HG02973 (cell line): Measurements from ENCODE around the gene KLHL25.

Experiments used
- ATAC-seq: cut with Tn5 transposase; IDR thresholded peaks from one replicate; pipeline ENCODE4 v1.9.1; 2021; ENCODE audit warnings: moderate library complexity; ENCODE audit not compliant: unreplicated experiment

KLHL25 gene

DNA sequence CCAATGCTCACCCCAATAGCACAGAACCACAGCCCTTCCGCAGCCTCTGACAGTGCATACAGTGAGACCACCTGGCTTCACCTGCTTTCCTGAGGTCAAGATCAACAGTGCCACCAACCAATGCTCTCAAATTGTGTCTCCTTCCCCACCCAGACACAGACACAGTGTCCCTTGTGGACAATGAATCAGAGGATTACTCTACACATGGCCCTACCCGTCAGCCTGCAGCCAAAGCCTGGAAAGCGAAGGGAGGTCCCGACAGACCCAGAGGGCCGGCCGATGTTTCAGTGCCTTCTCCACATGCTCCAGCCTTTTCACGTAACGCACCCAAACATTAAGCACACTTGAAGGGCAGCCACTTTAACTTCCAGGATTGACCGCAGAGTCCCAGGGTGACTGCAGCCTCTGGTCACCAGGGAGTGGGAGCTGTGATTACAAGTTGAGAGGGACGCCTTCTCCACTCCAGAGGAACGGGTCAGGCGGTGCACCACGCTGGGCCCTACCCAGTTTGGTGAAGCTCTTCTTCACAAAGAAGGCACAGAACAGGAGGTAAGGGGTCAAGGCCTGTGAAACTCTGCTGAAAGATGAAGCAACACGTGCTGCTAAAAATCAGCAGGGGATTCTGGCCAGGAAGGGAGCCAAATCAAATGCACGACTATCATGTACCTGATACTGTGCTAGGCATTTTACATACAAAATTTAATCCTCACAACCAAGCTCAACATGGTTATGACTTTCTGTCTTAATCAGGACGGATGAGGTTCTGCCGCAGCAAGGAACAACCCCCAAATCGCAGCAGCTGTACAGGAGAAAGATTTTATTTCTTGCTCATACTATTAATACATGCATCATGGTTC, 17.2 kb downstream of the KLHL25 start:
- ATAC-seq: no peak

DNA sequence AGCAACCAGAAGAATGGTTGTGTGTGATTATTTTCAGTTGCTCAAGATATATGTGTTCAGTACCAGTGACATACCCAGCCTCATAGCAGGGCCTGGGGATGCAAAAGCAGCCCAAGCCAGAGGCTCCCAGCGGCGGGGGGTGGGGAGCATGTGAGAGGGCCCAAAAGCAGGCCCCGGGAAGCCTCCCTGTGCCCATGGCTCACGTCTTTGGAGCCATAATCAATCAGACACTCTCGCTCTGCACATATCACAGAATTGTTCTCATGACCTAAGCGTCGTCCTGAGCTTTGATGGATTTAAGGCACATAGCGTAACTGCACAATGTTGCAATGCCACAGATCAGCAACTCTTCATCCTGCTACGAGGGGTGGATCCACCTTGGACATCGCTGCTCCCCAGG, 20.8 kb downstream of the KLHL25 start:
- no peak for ATAC-seq

DNA sequence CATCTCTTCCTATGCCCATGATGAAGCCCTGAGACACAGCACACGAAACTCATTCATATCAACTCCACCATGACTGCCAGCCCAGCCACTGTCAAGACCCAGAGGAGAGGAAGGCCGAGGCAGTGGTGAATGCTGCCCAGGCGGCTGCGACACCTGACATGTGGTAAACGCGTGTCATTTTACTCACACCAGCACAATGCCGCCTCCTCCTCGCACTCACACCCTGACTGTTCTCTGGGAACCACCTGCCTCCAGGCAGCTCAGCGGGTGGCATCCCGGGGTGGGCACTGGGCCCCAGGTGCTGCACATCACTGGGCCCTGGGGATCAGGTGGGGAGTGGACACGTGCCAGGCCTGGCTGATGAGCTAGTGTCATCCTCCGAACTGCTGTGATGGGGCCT, 21.5 kb downstream of the KLHL25 start:
- no peak for ATAC-seq

DNA sequence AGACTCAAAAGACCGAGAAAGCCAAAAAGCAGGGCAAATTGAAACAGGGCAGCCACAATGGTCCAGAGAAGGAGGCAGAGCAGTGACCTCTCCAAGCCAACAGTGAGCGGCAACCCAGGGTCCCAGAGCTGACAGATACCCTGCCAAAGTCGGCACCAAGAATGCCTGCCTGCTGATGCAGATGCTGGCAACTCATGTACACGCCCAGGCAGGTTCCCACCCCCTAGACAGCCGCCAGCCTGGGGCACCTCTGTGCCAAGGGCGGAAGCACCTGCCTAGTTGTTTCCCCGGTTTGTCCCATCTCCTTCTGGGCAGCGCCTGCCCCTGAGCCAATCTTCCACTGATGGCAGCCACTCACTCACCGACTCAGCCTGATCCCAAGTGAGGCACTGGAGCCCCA, 22.1 kb downstream of the KLHL25 start:
- ATAC-seq: no peak

DNA sequence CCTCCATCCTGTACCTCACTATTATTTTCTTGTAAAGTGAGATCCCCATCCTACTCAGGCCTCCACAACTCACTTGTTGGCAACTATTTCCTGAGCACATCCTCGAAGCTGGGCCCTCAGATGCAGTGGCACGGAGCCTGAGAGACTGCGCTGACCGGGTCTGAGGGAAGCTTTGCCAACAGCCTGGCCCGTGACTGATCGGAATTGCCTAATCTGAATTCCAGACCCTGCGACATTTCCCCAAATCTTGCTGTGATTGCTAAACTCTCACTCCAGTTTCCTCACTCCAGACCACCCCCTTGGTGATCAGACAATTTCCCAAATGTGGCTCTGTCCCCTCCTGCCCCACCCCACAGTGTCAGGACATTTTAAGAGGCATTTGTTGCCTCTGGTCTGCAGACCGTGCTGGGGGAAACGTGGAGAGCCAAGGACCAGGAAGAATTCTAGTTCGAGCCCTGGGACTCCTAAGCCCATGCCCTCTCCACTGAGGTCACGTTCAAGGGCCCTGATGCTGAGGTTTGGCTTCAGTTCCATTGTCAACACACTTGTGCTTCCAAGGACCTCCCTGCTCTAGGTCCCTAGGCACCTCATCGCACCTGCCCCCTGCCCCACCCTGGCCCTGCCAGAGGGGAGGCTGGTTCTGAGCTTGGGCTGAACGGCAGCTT, 22.8 kb downstream of the KLHL25 start:
- ATAC-seq: no peak

DNA sequence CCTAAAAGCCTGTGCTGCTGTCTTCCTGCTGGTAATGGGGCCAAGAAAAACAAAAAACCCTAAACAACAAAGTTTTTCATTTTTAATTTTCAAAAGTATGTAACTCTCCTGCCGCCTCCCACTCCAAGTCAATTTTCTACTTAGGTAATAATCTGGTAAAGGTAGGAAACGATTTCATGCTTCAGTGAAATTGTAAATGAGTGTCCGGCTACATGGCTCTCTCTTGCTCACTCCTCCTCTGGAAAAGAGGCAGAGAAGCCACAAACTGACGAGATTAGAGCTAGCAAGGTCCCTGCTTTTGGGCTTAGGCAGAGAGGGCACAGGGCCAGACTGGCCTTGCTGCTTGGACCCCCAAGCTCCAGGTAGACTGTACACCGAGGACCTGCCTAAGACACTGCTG, 23.5 kb downstream of the KLHL25 start:
- ATAC-seq: no peak

DNA sequence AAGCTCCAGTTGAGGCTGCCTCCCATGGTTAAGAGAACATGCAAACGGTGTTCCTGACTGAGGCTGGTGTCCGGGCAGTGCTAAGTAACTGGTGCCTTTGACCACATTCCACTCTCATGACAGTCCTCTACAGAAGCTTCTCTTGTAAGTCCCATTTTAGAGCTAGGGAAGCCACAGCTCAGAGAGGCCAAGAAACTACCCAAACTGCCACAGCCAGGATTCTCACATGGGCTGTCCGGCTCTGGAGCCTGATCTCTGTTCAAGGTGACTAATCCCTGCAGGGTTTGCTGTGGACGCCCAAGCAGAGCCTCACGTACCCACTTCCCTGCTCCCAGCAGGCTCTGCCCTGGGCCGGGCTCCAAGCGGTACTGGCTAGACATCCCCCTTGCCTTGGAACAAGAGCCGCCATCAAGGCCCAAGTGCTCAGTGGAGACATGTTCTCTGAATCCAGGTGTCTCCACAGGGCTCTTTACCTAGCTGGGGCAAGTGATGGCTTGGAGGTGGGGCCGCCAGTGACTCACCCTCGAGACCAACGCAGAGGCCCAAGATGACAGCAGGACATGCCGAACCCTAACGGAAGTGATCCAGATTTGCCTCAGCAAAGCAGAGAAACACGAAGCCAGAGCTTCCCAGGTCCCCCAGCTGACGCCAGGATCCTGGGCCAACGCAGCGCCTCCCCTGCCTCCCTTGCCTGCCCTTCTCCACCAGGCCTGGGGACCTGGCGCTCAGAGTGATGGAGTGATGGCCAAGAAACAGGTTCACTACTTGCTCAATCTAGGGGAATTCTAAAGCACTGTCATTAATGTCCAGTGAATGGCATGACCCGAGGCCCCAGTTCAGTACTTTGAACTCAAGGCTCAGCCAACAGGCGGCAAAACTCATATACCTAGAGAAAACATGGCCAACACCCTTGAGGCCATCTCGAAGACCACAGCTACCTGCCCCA, 24.4 kb downstream of the KLHL25 start:
- no peak for ATAC-seq

DNA sequence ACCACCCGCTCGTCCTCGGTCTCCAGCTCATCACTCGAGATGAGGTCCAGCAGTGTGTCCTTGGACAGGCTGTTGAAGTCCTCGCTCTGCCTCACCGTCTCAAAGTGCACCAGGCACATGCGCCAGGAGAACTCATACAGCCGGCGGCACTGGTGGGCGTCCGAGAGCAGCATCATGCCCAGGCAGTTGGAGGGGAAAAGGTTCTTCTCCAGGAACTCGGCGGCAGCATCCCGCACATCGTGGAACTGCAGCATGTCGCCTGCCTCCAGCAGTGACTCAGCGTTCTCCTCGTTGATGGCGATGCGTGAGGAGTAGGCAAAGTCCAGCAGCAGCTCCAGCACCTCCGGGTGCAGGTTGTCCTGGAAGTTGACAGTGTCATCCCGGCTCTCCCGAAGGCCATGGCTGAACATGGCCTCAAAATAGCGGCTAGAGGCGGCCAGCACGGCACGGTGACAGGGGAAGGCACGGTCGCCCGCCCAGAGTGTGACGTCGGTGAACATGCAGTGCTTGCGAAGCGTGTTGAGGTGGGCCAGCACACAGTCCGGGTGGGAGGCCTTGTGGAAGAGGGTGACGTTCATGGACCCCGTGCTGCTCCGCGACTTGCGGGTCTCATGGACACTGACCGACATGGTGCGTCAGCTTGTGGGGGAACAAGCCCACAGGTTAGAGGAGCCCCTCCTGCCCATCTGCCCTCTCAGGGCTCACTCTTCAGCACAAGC, 25.4 kb downstream of the KLHL25 start:
- no peak for ATAC-seq

DNA sequence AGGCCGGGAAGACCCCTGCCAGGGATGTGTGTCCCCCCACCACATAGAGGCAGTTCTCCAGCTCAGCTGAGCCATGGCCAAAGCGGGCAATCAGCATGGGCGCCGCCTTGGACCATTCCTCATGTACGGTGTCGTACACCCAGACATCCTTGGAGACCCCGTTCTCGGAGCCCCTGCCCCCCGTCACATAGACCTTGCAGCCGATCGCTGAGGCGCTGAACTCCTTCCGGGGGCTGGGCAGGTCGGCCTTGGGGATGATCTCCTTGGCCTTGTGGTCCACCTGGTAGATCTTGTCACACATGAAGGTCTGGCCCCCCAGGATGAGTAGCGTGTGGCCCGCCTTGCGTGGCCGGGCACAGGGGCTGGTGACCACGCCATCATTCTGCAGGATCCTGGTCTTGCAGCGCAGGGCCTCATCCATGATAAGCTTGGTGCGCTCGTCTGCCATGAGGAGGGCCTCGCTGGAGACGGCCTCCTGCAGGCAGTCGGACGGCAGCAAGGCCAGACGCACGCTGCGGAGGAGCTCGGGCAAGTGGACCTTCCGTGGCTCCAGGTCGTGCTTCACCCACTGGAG, 26.0 kb downstream of the KLHL25 start:
- ATAC-seq: no peak

DNA sequence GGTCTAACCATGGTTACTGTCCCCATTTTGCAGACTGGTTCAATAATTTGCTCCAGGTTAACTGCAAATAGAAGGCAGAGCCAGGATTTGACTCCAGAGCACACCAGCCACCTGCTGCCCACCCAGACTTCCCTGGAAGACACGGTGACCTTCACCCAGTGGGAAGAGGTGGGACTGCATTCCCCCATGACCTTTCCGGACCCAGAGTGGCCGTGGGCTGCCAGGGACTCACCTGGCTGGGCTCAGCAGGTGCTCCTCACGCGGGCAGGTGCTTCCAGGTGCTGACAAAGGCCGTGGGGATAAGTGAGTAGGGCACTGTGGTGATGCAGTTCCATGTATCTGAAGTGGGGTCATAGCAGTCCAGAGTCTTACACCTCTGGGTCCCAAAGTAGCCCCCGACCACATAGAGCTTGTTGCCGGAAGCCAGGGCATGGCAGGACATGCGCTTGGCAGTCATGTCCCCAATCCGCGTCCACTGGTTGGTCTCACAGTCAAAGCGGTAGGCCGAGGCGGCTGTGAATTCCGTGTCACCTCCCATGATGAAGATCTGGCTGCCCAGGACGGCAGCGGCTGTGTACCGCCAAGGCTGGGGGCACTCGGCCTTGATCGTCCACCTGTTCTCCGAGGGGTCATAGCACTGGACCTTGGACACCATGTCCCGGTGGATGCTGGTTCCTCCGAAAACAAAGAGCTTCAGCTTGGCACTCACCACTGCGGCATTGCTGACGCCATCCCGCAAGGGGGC, 26.8 kb downstream of the KLHL25 start:
- no peak for ATAC-seq

DNA sequence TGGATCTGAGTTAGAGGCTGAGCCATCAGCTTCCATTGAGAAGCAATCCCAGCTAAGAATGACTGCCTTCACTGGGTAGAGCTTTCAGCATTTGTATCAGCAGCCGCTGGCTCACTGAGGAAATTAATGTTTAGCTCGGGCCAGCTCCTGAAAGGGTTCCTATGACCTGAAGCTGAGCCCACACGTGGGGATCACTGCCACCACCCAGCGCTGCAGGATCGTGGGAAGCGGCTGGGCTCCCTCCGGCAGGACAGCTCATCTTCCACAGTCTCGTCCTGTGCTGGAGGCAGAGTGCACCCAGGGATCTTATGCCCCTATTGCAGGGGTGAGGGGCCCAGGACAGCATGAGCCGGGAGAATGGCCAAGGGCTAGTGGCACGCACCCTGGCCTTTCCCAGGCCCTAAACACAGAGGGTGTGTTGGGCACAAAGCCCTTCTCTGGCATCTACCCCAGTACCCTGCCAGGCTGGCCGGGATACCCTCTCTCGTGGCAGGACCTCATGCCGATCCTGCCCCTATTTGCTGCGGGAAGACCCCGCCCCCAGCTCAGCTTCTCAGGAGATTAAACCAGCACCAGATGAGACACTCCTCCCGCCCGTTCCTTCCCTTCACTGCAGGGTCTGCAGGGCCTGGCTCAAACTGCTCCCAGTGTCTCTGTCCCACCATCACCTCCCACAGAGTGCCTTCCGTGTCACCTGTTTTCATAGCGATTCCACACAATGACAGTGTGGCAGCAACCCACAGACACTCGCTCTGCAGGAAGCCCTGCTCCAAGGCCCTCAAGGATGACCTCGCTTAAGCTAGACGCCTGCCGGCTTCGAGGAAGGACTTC, 28.5 kb downstream of the KLHL25 start:
- no peak for ATAC-seq

DNA sequence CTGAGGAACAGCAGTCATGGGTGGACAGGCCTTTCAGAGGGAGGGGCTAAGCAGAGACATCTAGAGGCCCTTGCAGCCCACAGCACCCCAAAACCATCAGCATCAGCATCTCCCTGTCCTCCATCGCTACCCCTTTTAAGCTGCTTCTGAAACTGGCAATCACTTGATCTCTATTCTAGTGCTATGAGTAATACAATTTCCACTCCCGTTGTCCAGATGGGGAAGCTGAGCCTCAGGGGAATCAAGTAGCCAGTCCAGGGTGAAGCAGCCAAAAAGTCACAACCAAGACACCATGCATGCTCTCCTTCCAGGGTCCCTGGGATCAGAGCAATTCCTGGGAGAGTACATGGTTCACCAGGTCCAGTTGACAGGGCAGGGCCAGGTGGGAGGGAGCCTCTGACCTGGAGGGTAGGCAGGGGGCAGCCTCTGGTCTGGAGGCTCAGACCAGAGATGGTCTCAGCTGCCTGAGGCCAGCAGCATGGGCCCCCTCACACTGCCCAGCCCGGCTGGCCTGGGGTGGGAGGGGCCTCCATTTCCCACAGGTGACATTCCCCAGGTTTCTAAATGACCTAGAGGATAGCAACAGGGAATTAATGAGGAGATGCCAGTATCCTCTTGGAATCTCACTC, 30.0 kb downstream of the KLHL25 start:
- no peak for ATAC-seq

DNA sequence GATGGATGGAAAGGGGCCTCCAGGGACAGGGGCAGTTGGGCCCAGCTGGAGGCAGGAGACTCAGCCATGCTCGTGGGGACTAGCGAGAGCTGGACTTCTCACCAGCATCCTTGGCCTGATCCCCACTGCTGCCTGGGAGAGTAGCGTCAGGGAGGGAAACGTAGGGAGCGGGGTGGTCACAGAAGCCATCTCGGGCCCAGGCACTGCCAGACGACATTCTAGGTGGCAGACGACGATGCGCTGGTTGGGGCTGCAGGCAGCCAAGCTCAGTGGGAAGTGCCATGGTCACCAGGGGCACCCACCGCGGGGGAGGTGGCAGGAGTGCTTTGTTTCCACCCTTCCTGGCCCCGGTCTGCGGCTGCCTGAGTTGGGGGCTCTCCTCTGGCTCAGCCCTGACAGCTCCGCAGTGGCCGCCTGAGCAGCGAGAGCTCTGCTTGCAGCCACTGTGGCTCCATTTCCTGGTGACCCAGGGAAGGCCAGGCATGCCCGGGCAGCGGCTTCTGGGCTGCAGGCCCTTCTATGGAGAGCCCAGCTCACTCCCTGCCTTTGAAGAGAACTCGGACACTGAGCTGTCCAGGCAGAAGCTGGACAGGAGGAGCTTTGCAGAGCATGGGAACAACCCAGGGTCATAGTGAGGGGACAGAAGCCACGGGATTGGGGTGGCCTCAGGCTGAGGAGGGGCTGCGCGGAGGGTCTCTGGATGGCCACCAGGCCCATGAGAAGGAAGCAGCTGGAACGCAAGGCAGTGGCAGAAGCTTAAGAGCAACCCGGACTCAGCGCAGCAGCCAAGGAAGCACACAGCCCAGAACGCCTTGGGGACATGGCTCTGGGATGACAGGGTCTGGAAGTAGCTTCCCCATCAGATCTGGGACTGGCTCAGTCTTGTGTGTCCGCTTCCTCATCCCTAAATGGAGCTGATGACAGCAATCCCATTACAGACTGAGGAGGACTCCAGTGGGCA, 30.8 kb downstream of the KLHL25 start:
- ATAC-seq: no peak

DNA sequence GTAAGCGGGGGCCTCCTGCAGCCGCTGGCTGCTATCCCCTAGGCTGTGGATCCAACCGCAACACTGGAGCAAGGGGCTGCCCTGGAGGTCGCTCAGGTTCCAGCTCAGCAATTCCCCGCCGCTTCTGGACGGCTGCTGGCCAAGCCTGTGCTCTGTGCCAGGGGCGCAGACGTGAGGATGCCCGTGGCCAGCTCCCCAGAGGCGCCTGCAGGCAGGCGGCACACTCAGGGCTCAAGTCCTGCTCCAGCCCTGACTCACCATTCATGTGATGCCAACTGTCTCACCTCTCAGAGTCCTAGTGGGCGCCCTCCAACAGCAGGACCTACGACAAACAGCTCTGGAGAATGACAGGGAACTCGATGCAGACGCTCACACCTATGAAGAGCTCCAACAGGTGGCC, 31.6 kb downstream of the KLHL25 start:
- no peak for ATAC-seq

DNA sequence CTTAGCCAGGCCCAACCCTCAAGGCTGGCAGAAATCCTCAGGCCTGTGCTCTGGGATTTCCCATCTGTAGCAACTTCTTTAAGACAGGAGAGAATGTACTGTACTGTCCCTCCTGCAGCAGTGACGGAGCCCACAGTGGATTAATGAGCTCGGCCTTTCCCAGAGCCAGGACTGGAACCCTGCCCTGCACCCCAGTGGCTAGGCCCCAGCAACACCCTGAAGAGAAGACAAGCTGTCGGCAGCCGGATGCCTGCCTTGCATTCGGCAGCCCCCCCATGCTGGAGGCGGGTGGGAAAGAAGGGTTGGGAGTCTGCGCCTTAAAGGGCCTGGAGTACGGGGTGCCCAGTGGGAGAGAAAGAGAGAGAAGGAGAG, 32.0 kb downstream of the KLHL25 start:
- no peak for ATAC-seq

DNA sequence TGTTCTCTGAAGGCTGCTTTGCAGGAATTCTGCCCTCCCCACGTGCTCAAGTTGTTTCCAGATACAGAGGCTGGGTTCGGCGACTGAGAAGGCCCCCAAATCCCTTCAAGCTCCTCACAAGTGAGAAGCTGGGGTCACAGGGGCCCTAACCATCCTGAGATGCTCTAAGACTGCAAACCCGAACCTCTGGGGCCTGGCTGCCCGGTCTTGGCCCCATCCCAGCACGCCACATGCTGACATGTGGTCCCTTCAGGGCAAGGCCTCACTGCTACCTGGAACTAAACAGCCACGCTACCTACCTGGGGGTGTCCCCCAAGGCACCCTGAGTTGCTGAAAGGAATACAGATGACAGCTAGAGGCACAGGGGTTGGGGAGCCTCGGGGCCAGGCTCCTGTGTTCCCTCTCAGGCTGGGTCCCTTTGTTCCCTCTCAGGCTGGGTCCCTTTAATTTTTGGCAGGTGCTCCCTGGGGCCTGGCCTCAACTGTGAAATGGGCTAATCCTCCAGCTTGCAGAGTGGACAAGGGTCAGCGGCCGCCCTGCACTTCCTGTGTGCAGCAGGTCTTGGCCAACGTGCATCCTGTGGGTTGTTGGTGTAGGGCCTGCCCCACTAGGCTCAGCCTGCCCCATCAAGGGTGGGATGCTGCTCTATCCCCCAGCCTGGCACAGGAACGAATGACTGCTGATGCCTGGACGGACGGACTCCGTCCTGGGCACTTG, 32.5 kb downstream of the KLHL25 start:
- no peak for ATAC-seq

DNA sequence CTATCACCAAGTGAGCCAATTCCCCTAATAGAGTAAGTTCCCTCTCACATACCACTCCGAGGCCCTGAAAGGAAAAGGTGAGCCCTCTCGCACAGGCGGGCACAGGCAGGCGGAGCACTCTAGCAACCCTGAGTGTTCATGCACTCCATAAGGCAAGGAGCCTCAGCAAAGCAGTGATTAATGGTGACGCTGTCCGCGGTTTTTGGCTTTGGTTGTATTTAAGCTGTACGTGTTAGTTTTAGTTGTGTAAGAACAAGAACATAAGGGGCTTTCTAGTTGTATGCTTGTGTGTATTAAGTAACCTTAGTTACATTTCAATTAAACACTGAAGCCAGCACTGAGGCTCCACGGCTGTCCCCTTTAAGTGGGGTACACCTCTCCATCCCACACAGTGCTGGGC, 33.1 kb downstream of the KLHL25 start:
- ATAC-seq: no peak
